ENCODE results near the gene DMXL1.

DMXL1 gene

GRCh38 chr5:119031011-119031886, 39.6 kb upstream of the DMXL1 start:
- WGBS (ENCODE audit: insufficient coverage), result 36% methylated on average over 2 of the region's 5 CpGs
- peak in 2 of 3 donors; percentile 56 to 62 for DNase-seq
- peak overlapping the region in 1 of 2 experiments; percentile 51 for H3K27ac ChIP-seq (ENCODE audit: insufficient read depth in 1 of 2, low read depth in 1 of 2, low read length in 2 of 2, poor library complexity in 1 of 2, severe bottlenecking in 2 of 2)
- peak overlapping the region in 2 of 7 experiments; percentile 1 to 45 for H3K4me3 ChIP-seq (ENCODE audit: control insufficient read depth in 1 of 7, extremely low read depth in 1 of 7, insufficient read depth in 4 of 7, low read depth in 2 of 7, low read length in 6 of 7)
- H3K4me1 ChIP-seq (ENCODE audit: control extremely low read depth in 1 of 4, control insufficient read depth in 4 of 4, insufficient read depth in 4 of 4, low read length in 3 of 4), result peaks cover 3 to 27% (median 15%) of the 10 kb centered on the region in 4 experiments
- H3K9me3 ChIP-seq (ENCODE audit: control extremely low read depth in 1 of 5, control insufficient read depth in 4 of 5, insufficient read depth in 2 of 5, low read depth in 1 of 5, low read length in 4 of 5), result no peaks in the 10 kb centered on the region
- H3K36me3 ChIP-seq (ENCODE audit: control insufficient read depth in 4 of 4, insufficient read depth in 4 of 4, low read length in 3 of 4), result no peaks in the 10 kb centered on the region
- H3K27me3 ChIP-seq (replicated peaks in 2 of 5; ENCODE audit: control insufficient read depth in 4 of 5, insufficient read depth in 5 of 5, low read length in 4 of 5), result no peaks in the 10 kb centered on the region
- ChIA-PET POLR2A (no interaction called here), CTCF (no interaction called here)

GRCh38 chr5:119031905-119032304, 39.0 kb upstream of the DMXL1 start:
- peak in 2 of 3 donors; percentile 23 to 50 for DNase-seq
- ChIA-PET POLR2A (no interaction called here), CTCF (interaction anchor here (1.6 kb wide), 1 partner anchor 12 kb away, joined by 3 read pairs; no protein-coding TSS in a partner anchor)
- Histone ChIP-seq H3K27ac (ENCODE audit: insufficient read depth in 1 of 2, low read depth in 1 of 2, low read length in 2 of 2, poor library complexity in 1 of 2, severe bottlenecking in 2 of 2) (no peak overlapping the region), H3K27me3 (replicated peaks in 2 of 5; ENCODE audit: control insufficient read depth in 4 of 5, insufficient read depth in 5 of 5, low read length in 4 of 5) (no peaks in the 10 kb centered on the region), H3K4me1 (ENCODE audit: control extremely low read depth in 1 of 4, control insufficient read depth in 4 of 4, insufficient read depth in 4 of 4, low read length in 3 of 4) (peaks cover 3 to 27% (median 15%) of the 10 kb centered on the region in 4 experiments), H3K36me3 (ENCODE audit: control insufficient read depth in 4 of 4, insufficient read depth in 4 of 4, low read length in 3 of 4) (no peaks in the 10 kb centered on the region), H3K9me3 (ENCODE audit: control extremely low read depth in 1 of 5, control insufficient read depth in 4 of 5, insufficient read depth in 2 of 5, low read depth in 1 of 5, low read length in 4 of 5) (no peaks in the 10 kb centered on the region), H3K4me3 (ENCODE audit: control insufficient read depth in 1 of 7, extremely low read depth in 1 of 7, insufficient read depth in 4 of 7, low read depth in 2 of 7, low read length in 6 of 7) (no peak overlapping the region)
- 77% methylated on average over 4 of the region's 4 CpGs for WGBS (ENCODE audit: insufficient coverage)

DNA sequence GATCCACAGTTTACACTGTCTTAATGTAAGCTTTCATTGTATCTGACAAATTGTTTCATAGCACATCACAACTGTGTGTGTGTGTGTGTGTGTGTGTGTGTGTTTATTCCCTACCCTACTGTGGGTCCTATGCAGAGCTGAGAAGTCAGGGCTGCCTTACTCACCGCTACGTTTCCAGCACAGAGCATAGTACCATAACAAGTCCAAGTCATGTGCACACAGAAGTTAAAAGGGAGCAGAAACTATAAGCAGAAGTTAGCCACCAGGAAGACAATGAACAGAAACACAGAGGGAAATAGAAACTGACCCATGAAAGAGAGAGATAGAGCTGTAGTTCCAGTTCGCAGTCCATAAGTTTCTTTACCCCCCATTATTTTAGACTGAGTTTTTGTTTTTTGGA, 38.2 kb upstream of the DMXL1 start:
- H3K4me1 ChIP-seq (ENCODE audit: control extremely low read depth in 1 of 4, control insufficient read depth in 4 of 4, insufficient read depth in 4 of 4, low read length in 3 of 4), result peaks cover 3 to 27% (median 15%) of the 10 kb centered on the region in 4 experiments
- H3K9me3 ChIP-seq (ENCODE audit: control extremely low read depth in 1 of 5, control insufficient read depth in 4 of 5, insufficient read depth in 2 of 5, low read depth in 1 of 5, low read length in 4 of 5), result no peaks in the 10 kb centered on the region
- no peak overlapping the region for H3K27ac ChIP-seq (ENCODE audit: insufficient read depth in 1 of 2, low read depth in 1 of 2, low read length in 2 of 2, poor library complexity in 1 of 2, severe bottlenecking in 2 of 2)
- H3K36me3 ChIP-seq (ENCODE audit: control insufficient read depth in 4 of 4, insufficient read depth in 4 of 4, low read length in 3 of 4), result no peaks in the 10 kb centered on the region
- no CpG with 5 or more reads among the region's 3 CpGs for WGBS (ENCODE audit: insufficient coverage)
- H3K27me3 ChIP-seq (replicated peaks in 2 of 5; ENCODE audit: control insufficient read depth in 4 of 5, insufficient read depth in 5 of 5, low read length in 4 of 5), result no peaks in the 10 kb centered on the region
- CTCF ChIA-PET, result interaction anchor here (1.0 to 1.6 kb wide), 5 partner anchors 11 to 402 kb away, joined by 3 to 4 read pairs (median 3); partner anchors contain the start of gene DMXL1
- POLR2A ChIA-PET, result no interaction called here
- DNase-seq, result peak in 2 of 3 donors; percentile 53 to 69
- H3K4me3 ChIP-seq (ENCODE audit: control insufficient read depth in 1 of 7, extremely low read depth in 1 of 7, insufficient read depth in 4 of 7, low read depth in 2 of 7, low read length in 6 of 7), result peak overlapping the region in 2 of 7 experiments; percentile 17 to 26

GRCh38 chr5:119033135-119033534, 37.8 kb upstream of the DMXL1 start:
- Histone ChIP-seq H3K27ac (ENCODE audit: insufficient read depth in 1 of 2, low read depth in 1 of 2, low read length in 2 of 2, poor library complexity in 1 of 2, severe bottlenecking in 2 of 2) (no peak overlapping the region), H3K4me1 (ENCODE audit: control extremely low read depth in 1 of 4, control insufficient read depth in 4 of 4, insufficient read depth in 4 of 4, low read length in 3 of 4) (peaks cover 3 to 27% (median 15%) of the 10 kb centered on the region in 4 experiments)

GRCh38 chr5:119036101-119036762, 34.7 kb upstream of the DMXL1 start:
- Histone ChIP-seq H3K27me3 (replicated peaks in 2 of 5; ENCODE audit: control insufficient read depth in 4 of 5, insufficient read depth in 5 of 5, low read length in 4 of 5) (no peaks in the 10 kb centered on the region), H3K9me3 (ENCODE audit: control extremely low read depth in 1 of 5, control insufficient read depth in 4 of 5, insufficient read depth in 2 of 5, low read depth in 1 of 5, low read length in 4 of 5) (no peaks in the 10 kb centered on the region), H3K36me3 (ENCODE audit: control insufficient read depth in 4 of 4, insufficient read depth in 4 of 4, low read length in 3 of 4) (no peaks in the 10 kb centered on the region), H3K4me1 (ENCODE audit: control extremely low read depth in 1 of 4, control insufficient read depth in 4 of 4, insufficient read depth in 4 of 4, low read length in 3 of 4) (peaks cover 2 to 20% (median 13%) of the 10 kb centered on the region in 4 experiments), H3K27ac (ENCODE audit: insufficient read depth in 1 of 2, low read depth in 1 of 2, low read length in 2 of 2, poor library complexity in 1 of 2, severe bottlenecking in 2 of 2) (no peak overlapping the region), H3K4me3 (ENCODE audit: control insufficient read depth in 1 of 7, extremely low read depth in 1 of 7, insufficient read depth in 4 of 7, low read depth in 2 of 7, low read length in 6 of 7) (no peak overlapping the region)
- ChIA-PET CTCF (interaction anchor here (1.3 kb wide), 1 partner anchor 9 kb away, joined by 3 read pairs; no protein-coding TSS in a partner anchor), POLR2A (no interaction called here)
- 96% methylated on average over 4 of the region's 8 CpGs for WGBS (ENCODE audit: insufficient coverage)
- no peak for DNase-seq

More at GRCh38 chr5:119033135-119033534, 37.8 kb upstream of the DMXL1 start:
- DNase-seq, result no peak
- ChIA-PET CTCF (interaction anchor here (1.0 to 1.6 kb wide), 5 partner anchors 10 to 402 kb away, joined by 3 to 4 read pairs (median 3); partner anchors contain the start of gene DMXL1), POLR2A (no interaction called here)
- WGBS (ENCODE audit: insufficient coverage), result 75% methylated on average over 2 of the region's 3 CpGs
- no peaks in the 10 kb centered on the region for H3K36me3 ChIP-seq (ENCODE audit: control insufficient read depth in 4 of 4, insufficient read depth in 4 of 4, low read length in 3 of 4)
- no peak overlapping the region for H3K4me3 ChIP-seq (ENCODE audit: control insufficient read depth in 1 of 7, extremely low read depth in 1 of 7, insufficient read depth in 4 of 7, low read depth in 2 of 7, low read length in 6 of 7)
- no peaks in the 10 kb centered on the region for H3K9me3 ChIP-seq (ENCODE audit: control extremely low read depth in 1 of 5, control insufficient read depth in 4 of 5, insufficient read depth in 2 of 5, low read depth in 1 of 5, low read length in 4 of 5)
- no peaks in the 10 kb centered on the region for H3K27me3 ChIP-seq (replicated peaks in 2 of 5; ENCODE audit: control insufficient read depth in 4 of 5, insufficient read depth in 5 of 5, low read length in 4 of 5)

GRCh38 chr5:119037496-119038215, 33.2 kb upstream of the DMXL1 start:
- POLR2A ChIA-PET, result no interaction called here
- CTCF ChIA-PET, result no interaction called here
- 100% methylated on average over 15 of the region's 16 CpGs for WGBS (ENCODE audit: insufficient coverage)
- Histone ChIP-seq H3K27me3 (replicated peaks in 2 of 5; ENCODE audit: control insufficient read depth in 4 of 5, insufficient read depth in 5 of 5, low read length in 4 of 5) (no peaks in the 10 kb centered on the region), H3K27ac (ENCODE audit: insufficient read depth in 1 of 2, low read depth in 1 of 2, low read length in 2 of 2, poor library complexity in 1 of 2, severe bottlenecking in 2 of 2) (no peak overlapping the region), H3K9me3 (ENCODE audit: control extremely low read depth in 1 of 5, control insufficient read depth in 4 of 5, insufficient read depth in 2 of 5, low read depth in 1 of 5, low read length in 4 of 5) (no peaks in the 10 kb centered on the region), H3K4me3 (ENCODE audit: control insufficient read depth in 1 of 7, extremely low read depth in 1 of 7, insufficient read depth in 4 of 7, low read depth in 2 of 7, low read length in 6 of 7) (no peak overlapping the region), H3K36me3 (ENCODE audit: control insufficient read depth in 4 of 4, insufficient read depth in 4 of 4, low read length in 3 of 4) (no peaks in the 10 kb centered on the region), H3K4me1 (ENCODE audit: control extremely low read depth in 1 of 4, control insufficient read depth in 4 of 4, insufficient read depth in 4 of 4, low read length in 3 of 4) (peaks cover 0 to 6% (median 4%) of the 10 kb centered on the region in 4 experiments)
- DNase-seq, result no peak

Data from common myeloid progenitor, CD34-positive (primary cell).